NCI-H748 (cell line): Measurements from ENCODE around the gene ADRM1.

Source experiments
- DNase-seq: peaks from one replicate; lab custom pipeline; 2025; ENCODE audit not compliant: unreplicated experiment; lab: John Stamatoyannopoulos, UW

ADRM1 gene

DNA sequence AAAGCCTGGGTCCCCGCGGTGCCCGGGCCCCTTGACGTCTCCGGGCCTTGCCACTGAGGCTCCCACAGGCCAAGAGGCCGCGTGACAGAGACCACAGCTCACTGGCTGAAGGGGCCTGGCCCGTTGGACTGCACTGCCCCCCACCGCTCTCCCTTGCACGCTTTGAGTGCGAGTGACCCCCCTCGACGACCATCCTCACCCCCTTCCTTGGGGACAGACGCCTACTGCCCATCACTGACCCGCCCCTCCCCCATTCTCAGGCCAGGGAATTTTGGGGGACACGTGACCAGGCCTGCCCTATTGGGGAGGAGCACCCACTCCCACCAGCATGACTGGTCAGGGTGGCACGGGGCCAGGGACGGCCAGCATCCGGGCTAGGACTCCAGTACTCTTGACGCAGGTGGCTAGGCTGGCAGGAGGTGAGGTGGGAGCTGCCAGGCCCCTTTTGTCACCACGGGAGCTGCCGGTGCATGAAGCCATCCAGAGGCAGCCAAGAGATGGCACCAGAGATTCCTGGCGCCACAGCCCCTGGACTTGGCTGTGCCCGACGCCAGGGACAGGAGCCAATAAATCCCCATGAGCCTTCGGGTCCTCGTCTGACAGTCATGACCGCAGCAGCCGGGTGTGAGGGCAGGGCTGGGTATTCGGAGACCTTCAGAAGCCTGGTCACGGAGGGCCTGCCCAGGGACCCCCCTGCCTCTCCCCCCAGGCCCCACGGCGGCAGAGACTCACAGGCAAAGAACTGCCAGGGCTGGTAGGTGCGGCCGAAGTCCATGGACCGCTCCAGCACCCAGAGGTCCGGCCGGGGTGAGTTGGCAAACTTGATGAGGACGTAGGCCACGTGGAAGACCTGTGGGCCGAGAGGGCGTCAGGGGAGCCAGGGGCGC lies 49.8 kb downstream of the ADRM1 start:
- DNase-seq: no peak

GRCh38 chr20:62353289-62354030 lies 50.7 kb downstream of the ADRM1 start:
- DNase-seq: no peak

- DNase-seq: no peak
Observed at GRCh38 chr20:62354031-62354808, 51.4 kb downstream of the ADRM1 start.

DNA sequence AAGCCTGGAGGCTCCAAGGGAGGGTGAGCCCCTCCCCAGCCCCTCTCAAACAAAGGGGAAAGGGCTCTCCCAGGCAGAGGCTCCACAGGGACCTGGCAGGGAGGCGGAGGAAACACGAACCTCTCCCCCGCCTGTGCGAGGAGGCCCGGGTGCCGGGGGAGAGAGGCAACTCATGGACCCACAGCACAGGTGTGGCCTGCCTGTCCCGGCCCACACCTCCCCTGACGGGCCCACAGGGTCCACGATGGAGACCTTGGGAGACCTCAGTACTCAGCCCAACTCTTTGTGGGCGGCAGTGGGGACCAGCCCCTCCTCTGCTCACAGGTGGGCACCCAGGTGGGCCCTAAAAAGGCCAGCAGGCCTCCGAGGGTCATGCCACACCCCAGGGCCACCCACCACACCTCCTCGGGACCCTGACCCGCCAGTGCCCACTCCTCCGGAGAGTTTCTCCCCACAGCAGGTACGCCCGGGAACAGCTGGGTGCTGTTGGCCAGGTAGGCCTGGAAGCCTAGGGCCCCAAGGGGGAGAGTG lies 52.1 kb downstream of the ADRM1 start:
- DNase-seq: no peak

- DNase-seq: no peak
Observed at GRCh38 chr20:62355516-62355877, 52.7 kb downstream of the ADRM1 start.

GRCh38 chr20:62355878-62356588 lies 53.2 kb downstream of the ADRM1 start:
- DNase-seq: no peak

GRCh38 chr20:62356589-62357186 lies 53.9 kb downstream of the ADRM1 start:
- no peak for DNase-seq

DNA sequence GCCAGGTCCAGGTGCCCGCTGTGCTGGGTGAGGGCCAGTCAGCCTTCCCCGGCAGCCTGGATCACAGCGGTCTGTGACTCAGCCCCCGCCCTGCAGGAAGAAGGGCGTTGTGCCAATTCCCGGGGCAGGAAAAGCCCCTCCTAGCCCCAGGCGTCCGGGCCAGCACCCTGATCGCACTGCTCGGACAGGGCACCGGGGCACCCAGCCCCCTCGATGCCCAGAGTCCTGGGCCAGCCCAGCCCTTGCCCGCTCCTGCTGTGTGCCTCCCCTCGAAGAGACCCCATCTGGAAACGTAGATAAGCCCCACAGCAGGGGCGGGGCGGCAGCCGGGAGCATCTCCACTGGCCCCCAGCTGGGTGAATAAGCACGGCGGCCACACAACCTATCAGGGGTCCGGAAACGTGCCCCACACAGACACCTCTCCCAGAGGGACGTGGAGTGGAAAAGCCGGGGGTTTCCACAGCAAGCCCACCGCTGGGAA lies 54.4 kb downstream of the ADRM1 start:
- DNase-seq: no peak

- no peak for DNase-seq
Observed at GRCh38 chr20:62357681-62358080, 54.9 kb downstream of the ADRM1 start.
